HG03558 (cell line): ENCODE measurements around the gene AOAH.
"Not testable (repeated sequence)": the region's sequence is repeated elsewhere in the genome, so short reads cannot be mapped to it uniquely, and the experiment has no call there.

Source experiments
- ATAC-seq: cut with Tn5 transposase; IDR thresholded peaks from one replicate; pipeline ENCODE4 v1.9.1; 2021; ENCODE audit warnings: moderate number of reproducible peaks; ENCODE audit not compliant: unreplicated experiment; ENCODE audit errors: extremely low read depth

AOAH gene

DNA sequence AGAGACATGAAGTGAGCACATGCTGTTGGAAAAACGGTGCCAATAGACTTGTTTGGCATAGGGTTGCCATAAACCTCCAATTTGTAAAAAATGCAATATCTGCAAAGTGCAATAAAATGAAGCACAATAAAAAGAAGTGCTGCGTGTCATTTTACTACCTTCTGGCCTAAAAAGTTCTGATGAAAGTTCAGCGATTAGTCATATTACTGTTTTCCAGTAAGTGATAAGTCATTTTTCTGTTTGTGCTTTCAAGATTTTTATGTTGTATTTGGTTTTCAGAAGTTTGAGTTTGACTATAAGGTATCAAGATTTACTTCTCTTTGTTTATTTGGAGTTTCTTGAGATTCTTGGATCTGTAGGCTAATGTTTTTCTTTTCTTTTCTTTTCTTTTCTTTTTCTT, 16.8 kb downstream of the AOAH start:
- ATAC-seq: no peak

DNA sequence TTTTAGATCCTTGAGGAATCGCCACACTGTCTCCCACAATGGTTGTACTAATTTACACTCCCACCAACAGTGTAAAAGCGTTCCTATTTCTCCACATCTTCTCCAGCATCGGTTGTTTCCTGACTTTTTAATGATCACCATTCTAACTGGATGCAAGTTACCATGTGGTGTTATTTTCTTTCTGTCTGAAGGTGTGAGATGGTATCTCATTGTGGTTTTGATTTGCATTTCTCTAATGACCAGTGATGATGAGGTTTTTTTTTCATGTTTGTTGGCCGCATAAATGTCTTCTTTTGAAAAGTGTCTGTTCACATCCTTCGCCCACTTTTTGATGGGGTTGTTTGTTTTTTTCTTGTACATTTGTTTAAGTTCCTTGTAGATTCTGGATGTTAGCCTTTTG, 20.4 kb downstream of the AOAH start:
- ATAC-seq: not testable (repeated sequence)

DNA sequence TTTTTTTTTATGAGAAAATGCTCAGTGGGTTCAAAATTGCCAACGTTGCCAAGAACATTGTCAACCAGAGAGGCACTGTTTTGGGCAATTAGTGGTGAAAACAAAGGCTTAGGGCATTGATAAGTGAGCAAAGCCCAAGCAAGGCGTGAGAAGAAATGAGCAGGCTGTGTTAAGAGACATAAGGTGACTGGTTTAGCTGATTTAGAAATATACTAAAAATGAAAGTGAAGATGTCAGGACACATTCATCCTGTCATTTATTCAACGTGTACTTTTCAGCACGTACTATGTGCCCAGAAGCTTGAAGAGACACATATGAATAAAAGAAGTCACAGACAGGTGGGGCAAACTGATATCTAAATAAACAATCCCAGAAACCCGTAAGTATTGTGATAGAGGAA, 31.8 kb downstream of the AOAH start:
- ATAC-seq: peak; percentile 48

DNA sequence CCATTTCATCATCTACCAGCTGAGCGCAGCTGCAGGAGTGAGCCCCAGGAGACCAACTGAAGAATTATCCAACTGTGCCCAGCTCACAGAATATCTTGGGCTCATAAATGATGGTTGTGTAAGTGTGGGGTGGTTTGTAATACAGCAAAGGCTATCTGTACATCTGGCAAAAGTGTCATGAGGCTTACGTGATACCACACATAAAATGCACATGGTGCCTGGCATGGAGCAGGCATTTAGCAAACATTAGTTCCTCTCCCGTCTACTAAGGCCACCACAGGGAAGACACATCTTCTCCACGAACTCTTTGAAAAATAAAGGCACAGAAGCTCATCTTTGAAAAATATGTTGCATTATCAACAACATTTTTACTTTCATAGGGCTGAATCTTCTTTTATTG, 32.3 kb downstream of the AOAH start:
- ATAC-seq: no peak

DNA sequence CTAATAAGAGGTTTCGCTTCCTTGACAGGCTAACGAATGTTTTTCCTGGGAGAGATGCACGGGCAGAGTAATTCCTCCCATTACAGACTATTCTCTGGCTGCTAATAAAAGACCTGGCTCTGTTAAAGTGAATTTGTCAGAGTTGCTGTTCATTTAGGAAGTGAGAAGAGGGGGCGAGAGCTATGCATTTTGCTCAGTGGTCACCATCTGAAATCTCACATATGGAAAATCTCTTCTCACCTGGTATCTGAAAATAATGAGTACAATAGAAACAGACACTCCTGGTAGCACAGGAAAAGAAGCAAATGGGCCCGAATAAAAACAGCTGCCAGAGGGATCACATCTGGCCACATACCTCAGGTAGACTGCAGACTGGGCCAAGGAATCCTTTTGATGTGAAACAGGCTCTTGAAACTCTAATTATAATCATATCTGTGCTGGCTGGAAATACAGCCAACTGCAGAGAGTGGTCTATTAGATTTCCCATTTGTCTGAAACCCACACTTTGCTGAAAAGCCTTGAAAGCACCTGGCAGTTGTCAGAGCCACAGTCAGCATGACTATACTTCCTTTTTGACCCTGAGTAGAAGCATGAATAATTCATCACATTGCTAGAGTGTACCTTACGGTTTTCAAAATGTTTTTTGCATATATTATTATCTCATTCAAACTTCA, 33.6 kb downstream of the AOAH start:
- no peak for ATAC-seq

DNA sequence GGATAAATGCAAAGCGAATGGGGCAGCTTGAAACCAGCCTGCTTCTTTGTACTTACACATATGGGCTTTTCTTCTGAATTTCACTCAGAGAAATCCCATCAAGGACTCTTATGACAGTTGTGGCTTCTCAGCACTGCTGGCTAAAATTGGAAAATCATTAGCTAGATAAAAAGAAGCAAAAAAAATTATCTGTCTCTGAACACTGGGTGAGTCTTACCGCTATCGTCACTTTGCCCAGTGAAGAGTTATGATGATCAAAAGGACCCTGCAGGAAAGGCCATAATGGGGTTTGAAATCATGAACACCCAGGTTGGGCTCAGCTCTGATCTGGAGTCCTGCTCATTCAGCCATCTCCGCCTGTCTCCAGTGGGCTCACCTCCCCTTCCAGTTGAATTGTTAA, 34.3 kb downstream of the AOAH start:
- no peak for ATAC-seq

DNA sequence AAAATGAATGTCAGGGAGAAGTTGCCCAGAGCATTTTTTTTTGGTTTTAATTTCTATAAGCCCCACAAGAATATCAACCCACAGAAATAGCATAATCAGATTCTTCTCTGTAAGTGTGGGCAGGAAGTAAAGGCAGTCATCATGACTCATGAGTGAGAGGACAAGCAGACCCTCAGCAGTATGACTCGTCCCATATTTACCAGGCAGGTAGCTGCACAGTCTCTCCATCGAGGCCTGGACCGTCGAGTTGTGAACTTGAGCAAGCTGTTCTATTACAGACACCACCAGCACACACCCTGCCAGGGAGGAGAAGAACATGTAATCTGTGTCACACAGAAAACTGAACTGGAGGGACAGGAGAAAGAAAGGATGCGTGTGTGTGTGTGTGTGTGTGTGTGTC, 37.8 kb downstream of the AOAH start:
- ATAC-seq: no peak

DNA sequence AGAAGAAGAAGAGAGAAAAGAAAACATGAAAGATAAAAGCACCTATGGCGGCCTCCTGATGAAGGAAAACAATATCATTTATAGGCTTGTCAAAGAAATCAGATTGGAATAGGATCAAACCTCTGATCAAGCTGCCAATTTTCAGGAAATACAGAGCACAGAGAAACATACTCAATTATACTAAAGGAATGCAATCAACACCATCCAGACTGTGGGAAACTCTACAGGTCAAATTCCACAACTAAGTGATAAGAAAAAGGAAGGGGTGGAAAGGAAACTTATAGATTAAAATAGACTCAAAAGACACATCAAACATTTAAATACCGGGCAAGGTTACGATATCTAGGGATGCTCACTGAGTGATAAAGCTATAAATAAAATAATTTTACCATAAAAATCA, 39.3 kb downstream of the AOAH start:
- ATAC-seq: no peak

DNA sequence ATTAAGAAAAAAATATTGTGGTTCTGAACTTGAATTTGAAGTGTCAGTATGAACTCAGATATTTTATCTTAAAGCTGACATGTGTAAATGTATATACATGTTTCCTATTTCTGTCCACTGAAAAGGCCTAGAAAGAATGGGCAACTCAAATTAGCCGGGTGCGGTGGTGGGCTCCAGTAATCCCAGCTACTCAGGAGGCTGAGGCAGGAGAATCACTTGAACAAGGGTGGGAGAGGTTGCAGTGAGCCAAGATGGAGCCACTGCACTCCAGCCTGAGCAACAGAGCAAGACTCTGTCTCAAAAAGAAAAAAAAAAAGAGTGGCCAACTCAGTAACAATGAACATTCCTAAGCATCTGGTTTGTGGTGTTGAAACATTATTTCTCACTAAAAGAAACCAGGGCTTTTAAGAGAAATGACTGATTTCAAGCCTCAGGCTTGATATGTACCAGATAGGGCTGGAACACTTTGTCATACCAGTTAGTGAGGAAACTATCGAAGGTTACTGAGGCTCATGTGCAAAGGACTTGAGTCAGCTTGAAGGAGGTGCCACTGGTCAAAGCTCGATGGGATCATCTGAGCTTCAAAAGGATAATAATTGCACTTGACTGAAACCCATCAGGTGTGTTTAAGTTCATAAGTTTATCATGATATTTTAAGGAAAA, 40.5 kb downstream of the AOAH start:
- no peak for ATAC-seq

DNA sequence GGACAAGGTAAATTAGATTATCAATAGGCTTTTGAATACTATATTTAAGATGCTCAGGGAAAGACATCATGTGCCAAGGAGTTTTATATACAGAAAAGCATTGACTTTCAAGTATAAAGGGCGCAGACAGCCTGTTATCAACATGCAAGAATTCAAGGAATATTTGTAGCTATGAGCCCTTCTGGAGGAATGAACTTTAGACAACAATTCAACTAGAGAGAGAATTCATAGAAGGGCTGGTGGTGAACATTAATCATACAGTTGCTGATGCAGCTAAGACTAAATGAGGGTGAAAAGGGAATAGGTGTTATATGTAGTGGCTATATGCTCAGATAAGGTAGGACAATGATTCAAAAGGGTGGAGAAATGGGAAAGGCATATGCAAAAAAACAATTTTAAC, 41.2 kb downstream of the AOAH start:
- no peak for ATAC-seq

DNA sequence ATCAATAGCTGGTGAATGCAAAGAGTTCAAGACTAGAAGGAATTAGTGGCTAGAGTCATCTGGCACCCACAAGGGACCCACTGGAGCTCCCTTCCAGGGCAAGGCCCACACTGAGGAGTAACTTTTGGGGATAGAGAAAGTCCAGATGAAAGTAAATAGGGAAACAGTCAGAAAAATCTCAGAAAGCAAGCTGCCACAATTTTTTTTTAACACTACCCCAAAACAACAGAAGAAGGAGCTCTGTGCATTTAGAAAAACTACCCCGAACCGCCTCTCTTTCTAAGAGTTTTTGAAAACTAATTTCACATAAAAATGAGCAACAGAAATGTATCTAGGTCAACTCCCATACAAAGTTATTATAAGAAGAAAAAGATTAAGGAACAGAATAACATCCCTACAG, 42.2 kb downstream of the AOAH start:
- no peak for ATAC-seq

DNA sequence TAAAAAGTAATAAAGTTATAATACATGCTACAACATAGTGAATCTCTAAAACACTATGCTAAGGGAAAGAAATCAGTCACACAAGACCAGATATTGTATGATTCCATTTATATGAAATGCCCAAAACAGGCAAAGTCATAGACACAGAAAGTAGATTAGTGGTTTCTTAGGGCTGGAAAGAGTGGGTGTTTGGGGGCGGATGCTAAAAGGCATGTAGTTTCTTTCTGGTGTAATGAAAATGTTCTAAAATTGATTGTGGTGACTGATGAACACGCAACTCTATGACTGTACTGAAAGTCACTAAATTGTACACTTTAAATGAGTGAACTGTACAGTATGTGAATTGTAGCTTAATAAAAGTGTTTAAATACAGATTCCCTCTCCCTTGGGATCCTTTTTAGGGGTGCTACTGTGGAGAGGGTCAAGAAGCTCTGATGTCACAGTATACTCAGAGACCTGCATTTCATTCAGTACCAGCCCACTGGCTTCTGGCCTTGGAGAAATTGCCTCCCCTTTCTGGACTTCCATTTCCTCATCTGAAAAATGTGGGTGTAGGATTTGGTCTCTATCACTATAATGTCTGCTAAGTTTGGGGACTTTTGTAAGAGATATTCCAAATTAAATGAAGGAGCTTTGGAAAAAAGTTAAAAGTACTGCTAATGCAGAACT, 46.4 kb downstream of the AOAH start:
- ATAC-seq: no peak

DNA sequence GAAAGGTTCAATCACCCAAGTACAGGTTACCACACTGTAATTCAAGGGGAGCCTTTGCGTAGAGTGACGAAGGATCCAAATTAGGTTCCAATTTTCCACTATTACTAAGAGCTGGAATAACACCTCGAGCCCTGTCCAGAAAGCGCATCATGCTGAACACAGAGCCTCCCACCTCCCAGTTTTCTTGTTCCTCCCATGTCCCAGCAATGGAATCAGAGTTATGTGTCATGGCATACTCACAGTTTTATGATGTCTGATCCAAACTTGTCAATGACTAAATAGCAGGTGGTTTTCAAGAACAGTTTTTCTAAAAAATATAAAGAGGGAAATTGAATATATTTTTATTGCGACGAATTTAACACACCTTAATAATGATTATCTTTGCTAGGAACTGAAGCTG, 50.6 kb downstream of the AOAH start:
- ATAC-seq: no peak

DNA sequence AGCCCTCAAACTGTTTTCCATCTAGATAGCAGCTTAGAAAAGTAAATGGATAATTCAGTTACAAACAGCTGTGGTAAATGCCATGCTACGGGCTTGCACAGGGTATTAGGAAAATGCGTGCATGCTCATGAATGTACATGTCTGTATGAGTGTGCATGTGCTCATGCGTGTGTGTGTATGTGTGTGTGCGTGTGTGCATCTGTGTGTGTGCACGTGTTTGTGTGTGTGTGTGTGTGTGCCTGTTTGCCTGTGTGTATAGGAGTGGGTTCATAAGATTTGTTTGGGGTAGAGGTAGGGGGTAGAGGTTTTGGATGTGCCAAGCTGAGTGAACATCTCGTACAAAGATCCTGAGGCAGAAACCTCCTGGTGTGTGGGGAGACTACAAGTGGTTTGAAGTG, 52.9 kb downstream of the AOAH start:
- no peak for ATAC-seq

DNA sequence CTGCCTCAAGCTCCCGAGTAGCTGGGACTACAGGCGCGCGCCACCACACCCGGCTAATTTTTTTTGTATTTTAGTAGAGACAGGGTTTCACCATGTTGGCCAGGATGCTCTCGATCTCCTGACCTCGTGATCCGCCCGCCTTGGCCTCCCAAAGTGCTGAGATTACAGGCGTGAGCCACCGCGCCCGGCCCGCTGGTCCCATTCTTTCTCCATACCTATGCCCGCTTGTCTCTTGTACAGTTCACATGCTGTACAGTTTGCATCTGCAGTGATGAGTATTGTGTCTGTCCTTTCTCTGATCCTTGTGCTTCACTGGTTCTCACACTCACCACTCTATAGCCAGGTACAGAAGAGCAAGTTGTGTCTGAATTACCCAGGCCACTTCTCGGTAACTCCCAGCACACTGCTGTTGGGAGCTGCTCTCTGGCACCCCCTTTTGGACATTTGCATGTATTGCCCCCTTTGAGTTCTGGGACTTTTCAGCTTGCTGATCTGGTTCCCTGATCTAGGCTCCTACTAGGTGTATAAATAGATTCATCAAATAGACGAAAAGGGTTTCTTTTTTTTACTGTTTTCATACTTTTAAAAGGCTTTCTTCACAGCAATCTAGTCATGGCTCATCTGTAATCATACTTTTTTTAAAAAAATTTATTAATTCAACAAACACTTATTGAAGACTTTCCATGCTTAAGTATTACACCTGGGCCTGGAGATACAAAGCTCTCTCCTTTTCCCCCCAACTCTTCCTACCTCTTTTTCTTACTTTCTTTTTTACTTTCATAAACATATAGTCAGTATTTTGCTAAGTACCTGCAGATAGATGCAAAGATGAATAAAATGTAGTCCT, 53.5 kb downstream of the AOAH start:
- no peak for ATAC-seq

DNA sequence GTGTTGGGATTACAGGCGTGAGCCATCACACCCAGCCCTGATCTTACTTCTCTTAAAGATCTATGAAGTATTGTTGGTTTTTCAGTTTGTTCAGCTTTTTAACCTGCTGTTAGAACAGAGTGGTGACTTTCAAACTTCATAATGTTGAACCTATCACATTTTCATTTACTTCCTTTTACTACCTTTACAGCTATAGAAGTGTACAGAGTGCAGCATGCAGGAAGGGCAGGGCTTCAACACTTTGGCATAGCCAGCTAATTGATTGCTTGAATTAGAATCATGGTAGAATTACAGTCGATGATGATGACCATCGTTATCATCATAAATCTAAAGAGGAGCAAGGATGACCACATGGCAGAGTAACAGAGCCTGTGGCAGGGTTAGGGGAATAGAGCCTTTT, 55.5 kb downstream of the AOAH start:
- no peak for ATAC-seq

DNA sequence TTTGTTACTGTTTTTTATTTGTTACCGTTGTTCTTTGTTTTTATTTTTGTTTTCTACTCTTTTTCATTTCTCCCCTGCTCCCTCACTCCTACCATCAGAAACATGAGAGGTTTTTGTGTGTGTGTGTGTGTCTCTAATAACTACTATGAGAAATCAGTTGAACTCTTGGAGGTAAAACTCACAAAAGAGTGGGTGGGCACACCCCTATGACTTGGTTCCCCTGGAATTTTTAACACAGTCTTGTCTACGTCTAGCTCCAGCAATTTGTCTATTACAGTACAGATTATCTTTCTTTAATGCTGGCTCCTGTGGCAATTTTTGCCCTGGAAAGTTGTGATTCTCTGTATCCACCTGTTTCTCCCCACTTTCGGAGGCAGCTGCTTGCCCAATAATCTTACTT, 56.2 kb downstream of the AOAH start:
- ATAC-seq: no peak

DNA sequence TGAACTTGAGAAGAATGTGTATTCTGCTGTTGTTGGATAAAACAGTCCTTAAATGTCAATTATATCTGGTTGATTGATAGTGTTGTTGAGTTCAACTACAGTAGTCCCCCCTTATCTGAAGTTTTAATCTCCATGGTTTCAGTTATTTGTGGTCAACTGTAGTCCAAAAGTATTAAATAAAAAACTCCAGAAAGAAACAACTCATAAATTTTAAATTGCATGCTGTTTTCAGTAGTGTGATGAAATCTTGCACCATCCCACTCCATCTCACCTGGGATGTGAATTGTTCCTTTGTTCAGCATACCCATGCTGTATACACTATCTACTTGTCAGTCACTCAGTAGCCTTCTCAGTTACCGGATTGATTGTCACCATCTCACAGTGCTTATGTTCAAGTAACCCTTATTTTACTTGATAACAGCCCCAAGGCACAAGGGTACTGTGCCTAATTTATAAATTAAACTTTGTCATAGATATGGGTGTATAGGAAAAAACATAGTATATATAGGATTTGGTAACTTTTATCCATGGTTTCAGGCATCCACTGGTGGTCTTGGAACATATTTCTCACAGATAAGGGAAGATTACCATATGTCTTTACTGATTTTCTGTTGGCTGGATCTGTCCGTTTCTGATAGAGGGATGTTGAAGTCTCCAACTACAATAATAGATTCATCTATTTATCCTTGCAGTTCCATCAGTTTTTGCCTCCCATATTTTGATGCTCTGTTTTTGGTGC, 57.1 kb downstream of the AOAH start:
- ATAC-seq: no peak

DNA sequence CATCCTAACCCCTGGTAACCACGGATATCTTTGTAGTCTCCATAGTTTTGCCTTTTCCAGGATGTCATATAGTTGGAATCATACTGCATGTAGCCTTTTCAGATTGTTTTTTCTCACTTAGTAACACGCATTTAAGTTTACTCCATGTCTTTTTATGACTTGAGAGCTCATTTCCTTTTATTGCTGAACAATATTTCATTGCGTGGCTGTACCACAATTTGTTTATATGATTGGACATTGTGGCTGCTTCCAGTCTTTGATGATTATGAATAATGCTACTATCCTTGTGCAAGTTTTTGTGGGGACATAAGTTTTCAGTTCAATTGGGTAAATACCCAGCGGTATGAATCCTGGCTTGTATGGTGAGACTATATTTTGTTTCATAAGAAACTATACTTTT, 60.8 kb downstream of the AOAH start:
- ATAC-seq: no peak

DNA sequence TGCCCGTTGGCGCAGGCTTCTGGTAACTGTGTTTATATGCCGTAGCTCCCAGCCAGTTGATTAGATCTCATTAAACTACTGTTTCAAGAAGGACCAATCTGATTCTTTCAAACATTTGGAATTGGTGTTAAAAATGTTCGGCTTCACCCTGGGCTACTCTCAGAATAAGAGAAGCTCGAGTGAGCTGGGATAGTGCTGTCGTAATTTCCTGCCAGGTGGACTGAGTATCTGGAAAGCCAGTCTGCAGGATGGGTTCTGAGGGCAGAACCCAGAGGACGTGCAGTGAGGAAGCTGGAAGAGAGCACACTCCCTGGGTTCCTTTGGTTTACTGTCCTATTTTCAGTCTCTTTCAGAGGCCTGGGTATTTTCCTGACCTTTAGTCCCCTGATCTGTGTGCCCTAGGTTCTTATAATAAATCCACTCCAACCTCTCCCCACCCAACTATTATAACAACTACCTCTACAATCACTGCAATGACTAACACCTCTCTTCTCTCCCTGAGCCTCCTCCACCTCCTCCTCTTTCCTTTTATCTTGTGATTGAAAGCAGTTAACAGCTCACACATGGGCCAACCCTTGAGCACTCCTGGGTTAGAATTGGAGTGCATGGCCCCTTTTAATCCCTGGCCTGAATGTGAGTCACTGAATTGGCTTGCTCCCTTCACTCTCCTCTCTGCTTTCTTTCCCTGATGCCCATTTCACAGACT, 63.0 kb downstream of the AOAH start:
- ATAC-seq: no peak
